Tibial nerve (tissue), 4 donors: ENCODE results near the gene TFDP2.

ENCODE experiments used
- CTCF ChIP-seq, 5 experiments: fragments of 200-600 bp in 3 of 5; fragments of 450-650 bp in 2 of 5; sonication (generic) in 3 of 5; IDR thresholded peaks; one replicate each; pipeline ENCODE4 v1.5.1; 2016 to 2019; ENCODE audit warnings: antibody characterized with exemption in 5 of 5, mild to moderate bottlenecking in 3 of 5, moderate library complexity in 2 of 5
- EP300 ChIP-seq, 2 donors: sonication (generic); formaldehyde crosslinking; IDR thresholded peaks; one replicate each; pipeline ENCODE4 v1.6.1; 2017; ENCODE audit warnings: antibody characterized with exemption in 2 of 2, mild to moderate bottlenecking in 1 of 2
- POLR2A ChIP-seq, 2 donors: fragments of 450-650 bp; IDR thresholded peaks; one replicate each; pipeline ENCODE4 v1.6.1; 2017; ENCODE audit warnings: antibody characterized with exemption in 2 of 2, mild to moderate bottlenecking in 2 of 2, moderate library complexity in 2 of 2

- no peak for TF ChIP-seq CTCF (IDR thresholded peaks at IDR 0.05)
- TF ChIP-seq POLR2A (IDR thresholded peaks at IDR 0.05), result no peak
- no peak for TF ChIP-seq EP300 (IDR thresholded peaks at IDR 0.05)
Observed at GRCh38 chr3:142022381-142022780, 127.0 kb downstream of the TFDP2 start.
